CD4-positive, alpha-beta T cell treated with Interleukin-17A for 1 hour (primary cell): ENCODE measurements around the gene TIMM50.
"Not testable (repeated sequence)": the region's sequence is repeated elsewhere in the genome, so short reads cannot be mapped to it uniquely, and the experiment has no call there.

ENCODE experiments used
- DNase-seq: peaks from one replicate; pipeline ENCODE4 v3.0.0-alpha.2; 2020

The TIMM50 gene

GRCh38 chr19:39480337-39481228 is at the start of gene TIMM50:
Gene TIMM50 (plus strand): TSS chr19:39480838. CDS start chr19:39480854, 16 bp downstream.
- DNase-seq = peak; percentile 96

- no peak for DNase-seq
These were observed 48.0 kb upstream of the TIMM50 start for GRCh38 chr19:39432677-39433025.

GRCh38 chr19:39433480-39434079 is 47.1 kb upstream of the TIMM50 start:
- DNase-seq = no peak

- no peak for DNase-seq
These were observed 46.2 kb upstream of the TIMM50 start for GRCh38 chr19:39434123-39435076.

GRCh38 chr19:39435499-39436349 is 44.9 kb upstream of the TIMM50 start, which contains the start of gene RPS16:
Gene RPS16 (minus strand): TSS chr19:39435949. CDS start chr19:39435895, 54 bp downstream.
- DNase-seq = peak; percentile 99

- DNase-seq = no peak
These were observed 44.3 kb upstream of the TIMM50 start for GRCh38 chr19:39436350-39436716.

GRCh38 chr19:39438270-39438934 is 42.2 kb upstream of the TIMM50 start:
- no peak for DNase-seq

GRCh38 chr19:39444598-39445195 is 35.9 kb upstream of the TIMM50 start:
- DNase-seq = no peak

GRCh38 chr19:39445196-39446111 is 35.2 kb upstream of the TIMM50 start, which contains the start of gene SUPT5H:
Gene SUPT5H (plus strand): TSS chr19:39445582. CDS start chr19:39445891, 309 bp downstream.
- DNase-seq = peak; percentile 99

- DNase-seq = no peak
These were observed 34.1 kb upstream of the TIMM50 start for GRCh38 chr19:39446365-39447084.

GRCh38 chr19:39448271-39448670 is 32.4 kb upstream of the TIMM50 start:
- peak; percentile 11 for DNase-seq

GRCh38 chr19:39449116-39449797 is 31.4 kb upstream of the TIMM50 start:
- no peak for DNase-seq

- not testable (repeated sequence) for DNase-seq
These were observed 29.4 kb upstream of the TIMM50 start for GRCh38 chr19:39451257-39451656.

GRCh38 chr19:39463403-39463802 is 17.2 kb upstream of the TIMM50 start:
- DNase-seq = no peak

GRCh38 chr19:39465956-39466747 is 14.5 kb upstream of the TIMM50 start:
- no peak for DNase-seq

- DNase-seq = no peak
These were observed 12.7 kb upstream of the TIMM50 start for GRCh38 chr19:39467941-39468340.

- no peak for DNase-seq
These were observed 11.6 kb upstream of the TIMM50 start for GRCh38 chr19:39469036-39469435.

- no peak for DNase-seq
These were observed 11.1 kb upstream of the TIMM50 start for GRCh38 chr19:39469567-39469966.
